ENCODE measurements around the gene IL25.

The IL25 gene

DNA sequence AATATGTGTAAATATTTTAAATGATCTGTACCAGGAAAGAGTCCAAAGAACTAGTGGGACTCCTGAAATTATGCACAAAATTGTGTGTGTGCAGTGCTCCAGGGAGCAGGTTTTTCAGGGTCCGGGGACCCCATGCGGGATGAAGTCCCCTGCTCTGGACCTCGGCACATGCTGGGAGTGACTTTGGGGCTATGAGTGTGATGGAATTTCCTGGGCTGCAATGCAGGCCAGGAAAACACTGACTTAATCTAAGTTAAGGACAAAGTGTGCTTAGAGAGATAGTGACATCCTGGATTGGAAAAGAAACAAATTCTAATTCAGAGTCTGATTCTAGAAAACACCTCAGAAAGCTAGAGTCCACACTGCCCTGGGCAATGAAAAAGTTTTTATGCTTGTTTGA, 41.6 kb downstream of the IL25 start:
- H2AFZ ChIP-seq (ENCODE audit: low read depth, low read length) = no peak overlapping the region
- no peak for DNase-seq
- no peak overlapping the region for H3K9ac ChIP-seq (ENCODE audit: low read depth, low read length)
- no peak for ATAC-seq (ENCODE audit: insufficient read depth, low read depth)
- no peak overlapping the region for H3K4me3 ChIP-seq (ENCODE audit: low read depth in 1 of 2, low read length in 2 of 2)
- no peaks in the 10 kb centered on the region for H3K79me2 ChIP-seq (ENCODE audit: insufficient read depth, low read length)
- no peak overlapping the region for H3K4me2 ChIP-seq (ENCODE audit: insufficient read depth, low read length)
- peaks cover 19% of the 10 kb centered on the region for H3K27me3 ChIP-seq (ENCODE audit: insufficient read depth, low read length, poor library complexity)
- no peak overlapping the region for H3K27ac ChIP-seq (ENCODE audit: low read length)
- no peaks in the 10 kb centered on the region; the same call in 1 of the 2 replicates for H4K20me1 ChIP-seq (ENCODE audit: insufficient read depth, low read length)
- H3K9me3 ChIP-seq (ENCODE audit: insufficient read depth, low read length, severe bottlenecking) = no peaks in the 10 kb centered on the region
- H3K4me1 ChIP-seq (ENCODE audit: insufficient read depth, low read length) = no peaks in the 10 kb centered on the region
- no peaks in the 10 kb centered on the region for H3K36me3 ChIP-seq (ENCODE audit: insufficient read depth, low read length)
- no peak for TF ChIP-seq EZH2 (IDR thresholded peaks at IDR 0.05; ENCODE audit: borderline replicate concordance, low read depth, low read length, severe bottlenecking)
- no peak for TF ChIP-seq CTCF (IDR thresholded peaks at IDR 0.05; ENCODE audit: borderline replicate concordance, extremely low read depth, low read length, poor library complexity, severe bottlenecking)

DNA sequence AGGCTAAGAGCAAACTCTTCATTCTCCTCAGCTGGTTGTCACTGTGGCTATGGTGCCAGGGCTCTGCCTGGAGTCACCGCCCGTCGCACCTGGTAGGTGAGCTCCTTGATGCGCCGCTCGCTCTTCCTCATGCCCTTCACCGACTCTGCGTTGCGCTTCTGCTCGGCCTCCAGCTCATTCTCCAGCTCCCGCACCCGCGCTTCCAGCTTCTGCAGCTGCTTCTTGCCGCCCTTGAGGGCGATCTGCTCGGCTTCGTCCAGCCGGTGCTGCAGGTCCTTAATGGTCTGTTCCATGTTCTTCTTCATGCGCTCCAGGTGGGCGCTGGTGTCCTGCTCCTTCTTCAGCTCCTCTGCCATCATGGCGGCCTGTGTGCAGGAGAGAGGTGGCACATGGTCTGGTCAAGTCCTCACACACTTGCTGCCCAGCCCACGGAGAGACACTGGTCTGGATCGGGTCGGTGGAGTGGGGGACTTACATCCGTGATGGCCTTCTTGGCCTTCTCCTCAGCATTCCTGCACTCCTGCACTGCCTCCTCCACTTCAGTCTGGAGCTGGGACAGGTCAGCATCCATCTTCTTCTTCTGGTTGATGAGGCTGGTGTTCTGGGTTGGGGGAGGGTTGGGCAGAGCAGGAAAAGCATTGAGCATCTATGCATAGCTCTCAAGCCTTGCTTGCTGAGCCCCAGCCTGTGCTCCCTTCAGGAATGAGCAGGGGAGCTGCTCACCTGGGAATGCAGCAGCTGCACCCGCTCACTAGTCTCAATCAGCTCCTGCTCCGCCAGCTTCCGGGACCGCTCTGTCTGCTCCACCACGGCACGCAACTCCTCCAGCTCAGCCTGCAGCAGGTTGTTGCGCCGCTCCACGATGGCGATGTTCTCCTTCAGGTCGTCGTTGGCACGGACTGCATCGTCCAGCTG, 42.6 kb downstream of the IL25 start:
- H2AFZ ChIP-seq (ENCODE audit: low read depth, low read length) = no peak overlapping the region
- H3K9ac ChIP-seq (ENCODE audit: low read depth, low read length) = no peak overlapping the region
- no peaks in the 10 kb centered on the region for H3K79me2 ChIP-seq (ENCODE audit: insufficient read depth, low read length)
- no peak for ATAC-seq (ENCODE audit: insufficient read depth, low read depth)
- H3K9me3 ChIP-seq (ENCODE audit: insufficient read depth, low read length, severe bottlenecking) = no peaks in the 10 kb centered on the region
- no peak overlapping the region for H3K4me2 ChIP-seq (ENCODE audit: insufficient read depth, low read length)
- no peak overlapping the region for H3K4me3 ChIP-seq (ENCODE audit: low read depth in 1 of 2, low read length in 2 of 2)
- H3K36me3 ChIP-seq (ENCODE audit: insufficient read depth, low read length) = no peaks in the 10 kb centered on the region
- no peak for TF ChIP-seq EZH2 (IDR thresholded peaks at IDR 0.05; ENCODE audit: borderline replicate concordance, low read depth, low read length, severe bottlenecking)
- no peak for TF ChIP-seq CTCF (IDR thresholded peaks at IDR 0.05; ENCODE audit: borderline replicate concordance, extremely low read depth, low read length, poor library complexity, severe bottlenecking)
- H4K20me1 ChIP-seq (ENCODE audit: insufficient read depth, low read length) = no peaks in the 10 kb centered on the region; the same call in 1 of the 2 replicates
- H3K4me1 ChIP-seq (ENCODE audit: insufficient read depth, low read length) = no peaks in the 10 kb centered on the region
- H3K27ac ChIP-seq (ENCODE audit: low read length) = no peak overlapping the region
- H3K27me3 ChIP-seq (ENCODE audit: insufficient read depth, low read length, poor library complexity) = peaks cover 16% of the 10 kb centered on the region
- no peak for DNase-seq

GRCh38 chr14:23415821-23416778, 43.5 kb downstream of the IL25 start:
- no peak overlapping the region for H3K4me3 ChIP-seq (ENCODE audit: low read depth in 1 of 2, low read length in 2 of 2)
- H3K4me1 ChIP-seq (ENCODE audit: insufficient read depth, low read length) = no peaks in the 10 kb centered on the region
- H3K79me2 ChIP-seq (ENCODE audit: insufficient read depth, low read length) = no peaks in the 10 kb centered on the region
- H3K9me3 ChIP-seq (ENCODE audit: insufficient read depth, low read length, severe bottlenecking) = no peaks in the 10 kb centered on the region
- no peak overlapping the region for H3K9ac ChIP-seq (ENCODE audit: low read depth, low read length)
- DNase-seq (no peak), ATAC-seq (ENCODE audit: insufficient read depth, low read depth) (no peak)
- H3K4me2 ChIP-seq (ENCODE audit: insufficient read depth, low read length) = no peak overlapping the region
- no peaks in the 10 kb centered on the region; the same call in 1 of the 2 replicates for H4K20me1 ChIP-seq (ENCODE audit: insufficient read depth, low read length)
- H3K27me3 ChIP-seq (ENCODE audit: insufficient read depth, low read length, poor library complexity) = peaks cover 17% of the 10 kb centered on the region
- TF ChIP-seq CTCF (IDR thresholded peaks at IDR 0.05; ENCODE audit: borderline replicate concordance, extremely low read depth, low read length, poor library complexity, severe bottlenecking) = no peak
- TF ChIP-seq EZH2 (IDR thresholded peaks at IDR 0.05; ENCODE audit: borderline replicate concordance, low read depth, low read length, severe bottlenecking) = no peak
- H3K27ac ChIP-seq (ENCODE audit: low read length) = no peak overlapping the region
- no peaks in the 10 kb centered on the region for H3K36me3 ChIP-seq (ENCODE audit: insufficient read depth, low read length)
- H2AFZ ChIP-seq (ENCODE audit: low read depth, low read length) = no peak overlapping the region
